B cell (primary cell): ENCODE data around the gene CENPL. TPM values are rescaled to one million over a fixed set of nuclear protein-coding genes. Genes with fewer than 3 reads are reported as not detected.

Experiments
- ATAC-seq: fragments of 200-7000 bp; cut with Tn5 transposase; one replicate; pipeline ENCODE4 v1.10.0; 2021; ENCODE audit warnings: low read depth, mild to moderate bottlenecking, moderate number of reproducible peaks, moderate library complexity
- CTCF ChIA-PET: fragments of 350-600 bp; sonication (Branson Sonifier 250); formaldehyde crosslinking; loops from one replicate; lab custom pipeline; 2021; ENCODE audit warnings: antibody characterized with exemption, inconsistent platforms; lab: Charles Lee
- POLR2A ChIA-PET: fragments of 350-600 bp; sonication (Branson Sonifier 250); formaldehyde crosslinking; loops from one replicate; lab custom pipeline; 2021; ENCODE audit warnings: antibody characterized with exemption; lab: Charles Lee
- DNase-seq: peaks from one replicate; pipeline ENCODE4 v3.0.0; 2013
- H2AFZ ChIP-seq: 2 replicates; pipeline ENCODE4 v1.6.1; 2012; ENCODE audit warnings: mild to moderate bottlenecking, low read depth, low read length; ENCODE audit not compliant: insufficient read depth, poor library complexity, severe bottlenecking
- H3K27ac ChIP-seq, 2 donors: 1 replicate in 1 of 2; 2 replicates in 1 of 2; pipeline ENCODE4 v1.5.1; 2012 to 2013; ENCODE audit warnings: low read length in 2 of 2, mild to moderate bottlenecking in 2 of 2, moderate library complexity in 1 of 2
- H3K27me3 ChIP-seq, 4 experiments: fragments of 200-600 bp in 1 of 4; sonication (generic) in 1 of 4; replicated peaks in 1 of 4; 1 replicate in 2 of 4; 2 replicates in 2 of 4; pipeline versions ENCODE4 v1.6.1 to v1.7.0; 2013 to 2016; ENCODE audit warnings: low read length in 3 of 4, mild to moderate bottlenecking in 2 of 4, mixed read lengths in 1 of 4, moderate library complexity in 1 of 4; ENCODE audit not compliant: insufficient read depth in 4 of 4, control insufficient read depth in 3 of 4; ENCODE audit errors: control extremely low read depth in 1 of 4
- H3K36me3 ChIP-seq, 2 experiments: replicated peaks in 1 of 2; 1 replicate in 1 of 2; 2 replicates in 1 of 2; pipeline versions ENCODE4 v1.6.1 to v1.7.1; 2013; ENCODE audit warnings: low read length in 1 of 2; ENCODE audit not compliant: insufficient read depth in 2 of 2, control insufficient read depth in 1 of 2; ENCODE audit errors: control extremely low read depth in 1 of 2, extremely low read depth in 1 of 2
- H3K4me1 ChIP-seq, 2 donors: fragments of 200-600 bp in 1 of 2; sonication (generic) in 1 of 2; 1 replicate in 1 of 2; 2 replicates in 1 of 2; pipeline versions ENCODE4 v1.5.1 to v1.6.1; 2013 to 2017; ENCODE audit warnings: low read length in 2 of 2; ENCODE audit not compliant: control insufficient read depth in 2 of 2, insufficient read depth in 2 of 2
- H3K4me2 ChIP-seq: replicated peaks from 2 replicates; pipeline ENCODE3; 2012; ENCODE audit warnings: mild to moderate bottlenecking, low read depth, low read length; ENCODE audit not compliant: poor library complexity, severe bottlenecking
- H3K4me3 ChIP-seq, 5 experiments: fragments of 200-600 bp in 1 of 5; sonication (generic) in 1 of 5; 1 replicate in 3 of 5; 2 replicates in 2 of 5; pipeline versions ENCODE4 v1.5.1 to v1.7.0; 2011 to 2016; ENCODE audit warnings: low read length in 4 of 5, mild to moderate bottlenecking in 4 of 5, low read depth in 2 of 5, control low read depth in 1 of 5, moderate library complexity in 1 of 5; ENCODE audit not compliant: insufficient read depth in 1 of 5; ENCODE audit errors: control extremely low read depth in 1 of 5, extremely low read depth in 1 of 5
- H3K79me2 ChIP-seq: fragments of 200-600 bp; sonication (generic); one replicate; pipeline ENCODE4 v1.6.0; 2016; ENCODE audit warnings: low read length; ENCODE audit not compliant: control insufficient read depth, insufficient read depth
- H3K9ac ChIP-seq: fragments of 200-600 bp; sonication (generic); 2 replicates; pipeline ENCODE4 v1.6.1; 2017; ENCODE audit warnings: mild to moderate bottlenecking, low read length, moderate library complexity
- H3K9me3 ChIP-seq, 3 donors: one replicate each; pipeline versions ENCODE4 v1.6.1 to v1.7.1; 2013; ENCODE audit warnings: low read length in 2 of 3; ENCODE audit not compliant: control insufficient read depth in 2 of 3, insufficient read depth in 1 of 3; ENCODE audit errors: control extremely low read depth in 1 of 3
- H4K20me1 ChIP-seq: 2 replicates; pipeline ENCODE4 v1.6.0; 2012; ENCODE audit warnings: mild to moderate bottlenecking, low read length; ENCODE audit not compliant: insufficient read depth, control insufficient read depth, poor library complexity, severe bottlenecking
- H3K27ac Mint-ChIP-seq: one replicate; pipeline ENCODE4 v1.8.0; 2021; ENCODE audit warnings: mixed read lengths
- H3K27me3 Mint-ChIP-seq: one replicate; pipeline ENCODE4 v1.8.0; 2021; ENCODE audit warnings: mixed read lengths
- H3K4me1 Mint-ChIP-seq: one replicate; pipeline ENCODE4 v1.8.0; 2021; ENCODE audit warnings: mixed read lengths
- H3K4me3 Mint-ChIP-seq: one replicate; pipeline ENCODE4 v1.8.0; 2021; ENCODE audit warnings: mixed read lengths
- H3K9me3 Mint-ChIP-seq: one replicate; pipeline ENCODE4 v1.8.0; 2022; ENCODE audit warnings: mixed read lengths; ENCODE audit not compliant: insufficient read depth
- CTCF ChIP-seq: fragments of 200-600 bp; IDR thresholded peaks from one replicate; pipeline ENCODE4 v1.8.0; 2022; ENCODE audit warnings: antibody characterized with exemption, mild to moderate bottlenecking
- EZH2 ChIP-seq: IDR thresholded peaks from 2 replicates; pipeline ENCODE4 v1.6.1; 2012; ENCODE audit warnings: borderline replicate concordance, low read depth, mild to moderate bottlenecking, moderate library complexity, low read length; ENCODE audit not compliant: insufficient read depth, poor library complexity, severe bottlenecking
- WGBS: methylation state at CpG from one replicate; pipeline ENCODE4 v1.1.5; 2013; ENCODE audit warnings: missing lambda C conversion rate; ENCODE audit not compliant: insufficient coverage; 5-methylcytosine and 5-hydroxymethylcytosine counted together
- intact Hi-C: fragments of 100-400 bp; cut with micrococcal nuclease; formaldehyde crosslinking; loops from one replicate; pipeline ENCODE4 v1.10.0; 2022
- polyA plus RNA-seq: library from polyadenylated mRNA; depleted of rRNA; stranded (reverse); fragments of >200 nt; gene quantifications from 2 replicates; pipeline ENCODE4 v1.2.3, GENCODE V29; 2012
- total RNA-seq, 2 donors: library from RNA; stranded (reverse); fragments of 120-200 nt in 1 of 2; gene quantifications; 1 replicate in 1 of 2; 2 replicates in 1 of 2; pipeline versions ENCODE4 v1.2.3 to v1.2.4, GENCODE V29; 2013 to 2022

CENPL gene
- total and polyA plus RNA-seq, 2 donors (not counting 1 experiment from before 2014, with no cell fraction given) = 3.2 to 9.7 TPM

GRCh38 chr1:173866413-173867115, 41.9 kb upstream of the CENPL start:
- Mint-ChIP-seq H3K27ac (peak overlapping the region; percentile 98), H3K9me3 (no peaks in the 10 kb centered on the region), H3K4me3 (peak overlapping the region; percentile 94), H3K27me3 (no peaks in the 10 kb centered on the region), H3K4me1 (peaks cover 69% of the 10 kb centered on the region)
- H3K4me3 ChIP-seq = peak overlapping the region; percentile 70 to 98 (median 89)
- peak overlapping the region; percentile 90 for H3K4me2 ChIP-seq
- intact Hi-C loops = loop anchor here (5.0 kb wide), 1 partner anchor 351 kb away; no protein-coding TSS in a partner anchor
- peak overlapping the region; percentile 81 for H3K9ac ChIP-seq
- no CpG with 5 or more reads among the region's 2 CpGs for WGBS
- POLR2A ChIA-PET = no interaction called here
- H4K20me1 ChIP-seq = no peaks in the 10 kb centered on the region
- H3K79me2 ChIP-seq = peaks cover 19% of the 10 kb centered on the region
- CTCF ChIA-PET = interaction anchor here (0.6 to 1.5 kb wide), 2 partner anchors 9 to 351 kb away, joined by 4 to 7 read pairs; no protein-coding TSS in a partner anchor
- peaks cover 5 to 61% of the 10 kb centered on the region in 2 experiments for H3K36me3 ChIP-seq
- H2AFZ ChIP-seq = no peak overlapping the region
- TF ChIP-seq CTCF (no peak), EZH2 (no peak)
- H3K9me3 ChIP-seq = no peaks in the 10 kb centered on the region
- H3K27ac ChIP-seq = peak overlapping the region; percentile 90 to 93
- H3K4me1 ChIP-seq = peaks cover 42 to 50% of the 10 kb centered on the region in 2 donors
- peak; percentile 25 for DNase-seq
- H3K27me3 ChIP-seq = no peaks in the 10 kb centered on the region
- no peak for ATAC-seq
